HUES48 (cell line): Measurements from ENCODE around the gene TAP2.

Experiments used
- H3K27ac ChIP-seq: one replicate; pipeline ENCODE4 v1.7.0; 2013; ENCODE audit warnings: low read depth, low read length, inconsistent platforms
- H3K27me3 ChIP-seq: 2 replicates; pipeline ENCODE4 v1.6.1; 2013; ENCODE audit warnings: mild to moderate bottlenecking, low read length; ENCODE audit not compliant: control insufficient read depth, insufficient read depth
- H3K36me3 ChIP-seq: 2 replicates; pipeline ENCODE4 v1.6.1; 2013; ENCODE audit warnings: low read length; ENCODE audit not compliant: control insufficient read depth, insufficient read depth
- H3K4me1 ChIP-seq: 2 replicates; pipeline ENCODE4 v1.6.1; 2013; ENCODE audit warnings: mild to moderate bottlenecking, low read length; ENCODE audit not compliant: control insufficient read depth, insufficient read depth
- H3K4me3 ChIP-seq: 2 replicates; pipeline ENCODE4 v1.5.1; 2013; ENCODE audit warnings: mild to moderate bottlenecking, low read depth, low read length
- H3K9ac ChIP-seq: 2 replicates; pipeline ENCODE4 v1.6.1; 2013; ENCODE audit warnings: mild to moderate bottlenecking, low read depth, low read length, moderate library complexity
- H3K9me3 ChIP-seq: 2 replicates; pipeline ENCODE4 v1.6.1; 2013; ENCODE audit warnings: low read length; ENCODE audit not compliant: control insufficient read depth, insufficient read depth

Gene TAP2

GRCh38 chr6:32867554-32868256 is 29.2 kb upstream of the TAP2 start:
- Histone ChIP-seq H3K36me3 (no peaks in the 10 kb centered on the region), H3K27me3 (no peaks in the 10 kb centered on the region; the same call in 1 of the 2 replicates), H3K27ac (no peak overlapping the region), H3K9ac (no peak overlapping the region), H3K9me3 (no peaks in the 10 kb centered on the region), H3K4me3 (no peak overlapping the region), H3K4me1 (no peaks in the 10 kb centered on the region)

- no peaks in the 10 kb centered on the region for H3K4me1 ChIP-seq
- no peak overlapping the region for H3K4me3 ChIP-seq
- H3K27ac ChIP-seq, result no peak overlapping the region
- no peaks in the 10 kb centered on the region for H3K36me3 ChIP-seq
- no peak overlapping the region for H3K9ac ChIP-seq
- no peaks in the 10 kb centered on the region for H3K9me3 ChIP-seq
- no peaks in the 10 kb centered on the region; the same call in 1 of the 2 replicates for H3K27me3 ChIP-seq
Observed at GRCh38 chr6:32867022-32867477, 28.5 kb upstream of the TAP2 start.

GRCh38 chr6:32865724-32866443 is 27.3 kb upstream of the TAP2 start:
- Histone ChIP-seq H3K4me1 (peaks cover 10% of the 10 kb centered on the region), H3K9ac (no peak overlapping the region), H3K27me3 (no peaks in the 10 kb centered on the region; the same call in 1 of the 2 replicates), H3K4me3 (no peak overlapping the region), H3K27ac (no peak overlapping the region), H3K9me3 (no peaks in the 10 kb centered on the region), H3K36me3 (no peaks in the 10 kb centered on the region)

GRCh38 chr6:32862725-32863124 is 24.2 kb upstream of the TAP2 start:
- H3K9me3 ChIP-seq, result no peaks in the 10 kb centered on the region
- no peak overlapping the region for H3K4me3 ChIP-seq
- H3K36me3 ChIP-seq, result no peaks in the 10 kb centered on the region
- no peak overlapping the region for H3K9ac ChIP-seq
- peaks cover 14% of the 10 kb centered on the region for H3K4me1 ChIP-seq
- H3K27me3 ChIP-seq, result no peaks in the 10 kb centered on the region; the same call in 1 of the 2 replicates
- H3K27ac ChIP-seq, result no peak overlapping the region

- Histone ChIP-seq H3K9ac (no peak overlapping the region), H3K36me3 (no peaks in the 10 kb centered on the region), H3K4me3 (no peak overlapping the region), H3K9me3 (no peaks in the 10 kb centered on the region), H3K4me1 (peaks cover 14% of the 10 kb centered on the region), H3K27me3 (peaks cover 12% of the 10 kb centered on the region), H3K27ac (peak overlapping the region; percentile 32)
Observed at GRCh38 chr6:32860674-32861073, 22.1 kb upstream of the TAP2 start.

GRCh38 chr6:32858194-32858593 is 19.7 kb upstream of the TAP2 start:
- H3K36me3 ChIP-seq, result no peaks in the 10 kb centered on the region

GRCh38 chr6:32857156-32857891 is 18.8 kb upstream of the TAP2 start:
- peaks cover 17% of the 10 kb centered on the region for H3K4me1 ChIP-seq
- peaks cover 36% of the 10 kb centered on the region for H3K27me3 ChIP-seq
- H3K4me3 ChIP-seq, result no peak overlapping the region
- H3K9ac ChIP-seq, result no peak overlapping the region
- H3K36me3 ChIP-seq, result no peaks in the 10 kb centered on the region
- H3K27ac ChIP-seq, result no peak overlapping the region
- H3K9me3 ChIP-seq, result no peaks in the 10 kb centered on the region

More at GRCh38 chr6:32858194-32858593, 19.7 kb upstream of the TAP2 start:
- H3K27ac ChIP-seq, result no peak overlapping the region
- no peak overlapping the region for H3K9ac ChIP-seq
- H3K4me1 ChIP-seq, result peaks cover 14% of the 10 kb centered on the region
- peaks cover 28% of the 10 kb centered on the region for H3K27me3 ChIP-seq
- H3K9me3 ChIP-seq, result no peaks in the 10 kb centered on the region
- H3K4me3 ChIP-seq, result no peak overlapping the region

- Histone ChIP-seq H3K4me1 (peaks cover 7% of the 10 kb centered on the region), H3K9me3 (no peaks in the 10 kb centered on the region), H3K4me3 (no peak overlapping the region), H3K27ac (no peak overlapping the region), H3K36me3 (peaks cover 4% of the 10 kb centered on the region), H3K9ac (no peak overlapping the region), H3K27me3 (peaks cover 52% of the 10 kb centered on the region)
Observed at GRCh38 chr6:32855467-32856174, 17.1 kb upstream of the TAP2 start.

GRCh38 chr6:32854376-32855178 is 16.0 kb upstream of the TAP2 start:
- Histone ChIP-seq H3K9me3 (no peaks in the 10 kb centered on the region), H3K4me1 (peaks cover 5% of the 10 kb centered on the region; the same call in 1 of the 2 replicates), H3K36me3 (peaks cover 10% of the 10 kb centered on the region), H3K27me3 (peaks cover 52% of the 10 kb centered on the region), H3K4me3 (peak overlapping the region; percentile 71), H3K27ac (no peak overlapping the region), H3K9ac (no peak overlapping the region)
